ENCODE data around the gene TMEM128. TPM values are rescaled to one million over a fixed set of nuclear protein-coding genes. Genes with fewer than 3 reads are reported as not detected.

Gene TMEM128
- total RNA-seq, 1 experiment from 2014 or later: 26.8 TPM

- H3K27me3 Mint-ChIP-seq (ENCODE audit: insufficient read depth, unreplicated experiment): no peaks in the 10 kb centered on the region
- DNase-seq (ENCODE audit: unreplicated experiment): peak; percentile 92
- no peaks in the 10 kb centered on the region for H3K9me3 Mint-ChIP-seq (ENCODE audit: unreplicated experiment)
- H3K27ac Mint-ChIP-seq (ENCODE audit: low read depth, unreplicated experiment): peak within 1 kb of the TSS; percentile 92
- TF ChIP-seq CTCF (IDR thresholded peaks at IDR 0.05; ENCODE audit: unreplicated experiment): no peak
- no TSS peak for BruUV-seq (replicated peaks)
- H3K36me3 Mint-ChIP-seq (ENCODE audit: insufficient read depth, unreplicated experiment): peaks cover 17% of the 10 kb centered on the region
- H3K4me1 Mint-ChIP-seq (ENCODE audit: insufficient read depth, unreplicated experiment): peaks cover 37% of the 10 kb centered on the region
- H3K4me3 Mint-ChIP-seq (ENCODE audit: unreplicated experiment): peak within 1 kb of the TSS; percentile 96
- intact Hi-C loops (cut with micrococcal nuclease): no loop called here
- ChIA-PET POLR2A (interaction anchor here (0.6 to 1.8 kb wide), 20 partner anchors 9 to 901 kb away, joined by 3 to 11 read pairs (median 4); partner anchors contain the start of genes STX18 and TMEM128), CTCF (interaction anchor here (1.1 kb wide), 1 partner anchor 44 kb away, joined by 3 read pairs; no protein-coding TSS in a partner anchor)
These were observed 42.2 kb upstream of the TMEM128 start, which contains the start of the genes LYAR and ZBTB49 for GRCh38 chr4:4289941-4290850. Gene LYAR, minus strand, starts transcription at chr4:4290154. Its CDS starts 6,412 bp downstream, at chr4:4283742. Gene ZBTB49, plus strand, starts transcription at chr4:4290251. Its CDS starts 9,695 bp downstream, at chr4:4299946.

- TSS peak; percentile 66 for BruUV-seq (replicated peaks)
- peaks cover 41% of the 10 kb centered on the region for H3K4me1 Mint-ChIP-seq (ENCODE audit: insufficient read depth, unreplicated experiment)
- ChIA-PET POLR2A (interaction anchor here (0.7 to 1.8 kb wide), 14 partner anchors 10 to 900 kb away, joined by 3 to 11 read pairs (median 4); partner anchors contain the start of genes STX18 and TMEM128), CTCF (no interaction called here)
- peak; percentile 20 for DNase-seq (ENCODE audit: unreplicated experiment)
- peak overlapping the region; percentile 96 for H3K4me3 Mint-ChIP-seq (ENCODE audit: unreplicated experiment)
- H3K27me3 Mint-ChIP-seq (ENCODE audit: insufficient read depth, unreplicated experiment): no peaks in the 10 kb centered on the region
- H3K9me3 Mint-ChIP-seq (ENCODE audit: unreplicated experiment): no peaks in the 10 kb centered on the region
- intact Hi-C loops (cut with micrococcal nuclease): no loop called here
- peak overlapping the region; percentile 92 for H3K27ac Mint-ChIP-seq (ENCODE audit: low read depth, unreplicated experiment)
- peaks cover 20% of the 10 kb centered on the region for H3K36me3 Mint-ChIP-seq (ENCODE audit: insufficient read depth, unreplicated experiment)
- TF ChIP-seq CTCF (IDR thresholded peaks at IDR 0.05; ENCODE audit: unreplicated experiment): no peak
These were observed 41.5 kb upstream of the TMEM128 start for GRCh38 chr4:4289597-4289940.

GRCh38 chr4:4289055-4289454 is 41.0 kb upstream of the TMEM128 start:
- DNase-seq (ENCODE audit: unreplicated experiment): no peak
- no peak for TF ChIP-seq CTCF (IDR thresholded peaks at IDR 0.05; ENCODE audit: unreplicated experiment)
- no TSS peak for BruUV-seq (replicated peaks)
- H3K4me1 Mint-ChIP-seq (ENCODE audit: insufficient read depth, unreplicated experiment): peaks cover 41% of the 10 kb centered on the region
- H3K9me3 Mint-ChIP-seq (ENCODE audit: unreplicated experiment): no peaks in the 10 kb centered on the region
- H3K36me3 Mint-ChIP-seq (ENCODE audit: insufficient read depth, unreplicated experiment): peaks cover 25% of the 10 kb centered on the region
- H3K27ac Mint-ChIP-seq (ENCODE audit: low read depth, unreplicated experiment): peak overlapping the region; percentile 92
- CTCF ChIA-PET: interaction anchor here (1.0 kb wide), 1 partner anchor 15 kb away, joined by 3 read pairs; no protein-coding TSS in a partner anchor
- no peaks in the 10 kb centered on the region for H3K27me3 Mint-ChIP-seq (ENCODE audit: insufficient read depth, unreplicated experiment)
- H3K4me3 Mint-ChIP-seq (ENCODE audit: unreplicated experiment): peak overlapping the region; percentile 96
- intact Hi-C loops (cut with micrococcal nuclease): no loop called here
- POLR2A ChIA-PET: interaction anchor here (2.5 kb wide), 1 partner anchor 41 kb away, joined by 7 read pairs; the partner anchor contains the start of gene TMEM128

- intact Hi-C loops (cut with micrococcal nuclease): no loop called here
- POLR2A ChIA-PET: interaction anchor here (0.8 to 2.5 kb wide), 2 partner anchors 14 to 40 kb away, joined by 3 to 7 read pairs; partner anchors contain the start of gene TMEM128
- DNase-seq (ENCODE audit: unreplicated experiment): no peak
- Mint-ChIP-seq H3K27ac (ENCODE audit: low read depth, unreplicated experiment) (peak overlapping the region; percentile 92), H3K9me3 (ENCODE audit: unreplicated experiment) (no peaks in the 10 kb centered on the region), H3K36me3 (ENCODE audit: insufficient read depth, unreplicated experiment) (peaks cover 34% of the 10 kb centered on the region), H3K4me3 (ENCODE audit: unreplicated experiment) (no peak overlapping the region), H3K27me3 (ENCODE audit: insufficient read depth, unreplicated experiment) (no peaks in the 10 kb centered on the region), H3K4me1 (ENCODE audit: insufficient read depth, unreplicated experiment) (peaks cover 41% of the 10 kb centered on the region)
- CTCF ChIA-PET: interaction anchor here (0.5 to 1.0 kb wide), 2 partner anchors 14 to 149 kb away, joined by 3 read pairs; no protein-coding TSS in a partner anchor
- no peak for TF ChIP-seq CTCF (IDR thresholded peaks at IDR 0.05; ENCODE audit: unreplicated experiment)
- BruUV-seq (replicated peaks): no TSS peak
These were observed 40.1 kb upstream of the TMEM128 start for GRCh38 chr4:4288098-4288497.

Measured in MCF 10A (cell line).